Adrenal gland (tissue), 12 donors: ENCODE measurements around the gene APOO. TPM values are rescaled to one million over a fixed set of nuclear protein-coding genes. Genes with fewer than 3 reads are reported as not detected.

Experiments used
- DNase-seq, 7 donors: peaks; one replicate each; pipeline ENCODE4 v3.0.0-alpha.2; 2019 to 2020
- H3K27ac ChIP-seq, 5 donors: fragments of 200-600 bp; sonication (generic) in 4 of 5; 1 replicate in 3 of 5; 2 replicates in 2 of 5; pipeline versions ENCODE4 v1.5.1 to v1.8.0; 2016 to 2020; ENCODE audit warnings: mild to moderate bottlenecking in 1 of 5
- H3K27me3 ChIP-seq: fragments of 200-600 bp; 2 replicates; pipeline ENCODE4 v1.8.0; 2021
- H3K36me3 ChIP-seq, 2 donors: fragments of 200-600 bp; replicated peaks in 1 of 2; 1 replicate in 1 of 2; 2 replicates in 1 of 2; pipeline versions ENCODE4 v1.5.1 to v1.8.0; 2018 to 2022
- H3K4me1 ChIP-seq, 2 donors: fragments of 200-600 bp; replicated peaks in 1 of 2; 1 replicate in 1 of 2; 2 replicates in 1 of 2; pipeline versions ENCODE4 v1.5.1 to v1.8.0; 2018 to 2021
- H3K4me3 ChIP-seq, 4 donors: fragments of 200-600 bp; sonication (generic) in 3 of 4; one replicate each; pipeline ENCODE4 v1.5.1; 2016 to 2018
- H3K9me3 ChIP-seq, 3 donors: fragments of 200-600 bp; sonication (generic) in 1 of 3; replicated peaks in 1 of 3; 1 replicate in 2 of 3; 2 replicates in 1 of 3; pipeline versions ENCODE4 v1.5.1 to v1.8.0; 2016 to 2021
- POLR2A ChIP-seq, 2 donors: fragments of 450-650 bp; IDR thresholded peaks; one replicate each; pipeline ENCODE4 v1.6.1; 2017; ENCODE audit warnings: antibody characterized with exemption in 2 of 2, mild to moderate bottlenecking in 2 of 2, moderate library complexity in 1 of 2
- WGBS, 4 donors: extraction: QIAGEN DNeasy Blood & Tissue Kit in 2 of 4; methylation state at CpG; one replicate each; pipeline versions ENCODE4 v1.1.5 to v1.1.7; 2013 to 2017; 5-methylcytosine and 5-hydroxymethylcytosine counted together
- intact Hi-C, 2 donors: fragments of 100-400 bp; cut with DNase I; formaldehyde crosslinking; loops; one replicate each; pipeline versions ENCODE4 v1.14.1 to v1.15.0; 2022 to 2023
- polyA plus RNA-seq, 3 donors: library from polyadenylated mRNA; stranded (reverse); fragments of 200-250 nt in 2 of 3; fragments of 350-450 nt in 1 of 3; fragmentation: Illumina TruSeq in 1 of 3; extraction: RNeasy Lipid Tissue Mini Kit (QIAGEN cat#74804) in 1 of 3; gene quantifications; one replicate each; pipeline ENCODE4 v1.2.3, GENCODE V29; 2013 to 2014
- total RNA-seq, 9 donors: library from RNA; depleted of rRNA in 4 of 9; stranded (reverse); fragments of >200 nt in 4 of 9; fragments of 120-200 nt in 1 of 9; fragmentation: NEBNext Ultra II Directional in 1 of 9; extraction: Animal tissue kit (Norgen Biotek cat#: 25700) in 1 of 9; gene quantifications; one replicate each; pipeline versions ENCODE4 v1.1.0 to v1.2.4, GENCODE V29; 2013 to 2023
- TF ChIP-seq, protein P1 (sequence below), 6 experiments: fragments of 450-650 bp in 4 of 6; fragments of 200-600 bp in 2 of 6; sonication (generic) in 1 of 6; IDR thresholded peaks; 1 replicate in 5 of 6; 2 replicates in 1 of 6; pipeline versions ENCODE4 v1.5.1 to v1.8.0; 2016 to 2021; ENCODE audit warnings: antibody characterized with exemption in 6 of 6, mild to moderate bottlenecking in 2 of 6, moderate library complexity in 1 of 6
- donor health status: healthy with polysubstance abuse.
- donor health status: Bipolar disorder and iron deficiency.
- donor health status: DM: yes; HTN: yes; CAD: no.
- donor health status: DM: no; HTN: no; CAD: no.
- donor health status: DM: no; HTN: no; CAD: no.
- donor health status: DM: yes; HTN: yes; CAD: no.

The APOO gene
- total and polyA plus RNA-seq, 12 donors, result 12.9 to 177 (median 27.3) TPM

DNA sequence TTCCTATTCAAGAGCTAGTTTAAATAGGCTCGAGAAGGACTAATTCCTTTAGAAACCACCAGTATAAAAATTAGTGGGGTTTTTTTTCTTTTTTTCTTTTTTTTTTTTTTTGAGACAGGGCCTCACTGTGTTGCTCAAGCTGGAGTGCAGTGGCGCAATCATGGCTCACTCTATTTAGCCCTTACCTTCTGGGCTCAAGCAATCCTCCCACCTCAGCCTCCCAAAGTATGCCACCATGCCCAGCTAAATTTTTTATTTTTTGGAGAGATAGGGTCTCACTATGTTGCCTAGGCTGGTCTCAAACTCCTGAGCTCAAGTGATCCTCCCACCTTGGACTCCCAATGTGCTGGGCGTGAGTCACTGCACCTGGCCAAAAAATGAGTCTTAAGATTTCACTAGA is 52.8 kb downstream of the APOO start:
- no peak for TF ChIP-seq POLR2A (IDR thresholded peaks at IDR 0.05)
- TF ChIP-seq, protein P1, sequence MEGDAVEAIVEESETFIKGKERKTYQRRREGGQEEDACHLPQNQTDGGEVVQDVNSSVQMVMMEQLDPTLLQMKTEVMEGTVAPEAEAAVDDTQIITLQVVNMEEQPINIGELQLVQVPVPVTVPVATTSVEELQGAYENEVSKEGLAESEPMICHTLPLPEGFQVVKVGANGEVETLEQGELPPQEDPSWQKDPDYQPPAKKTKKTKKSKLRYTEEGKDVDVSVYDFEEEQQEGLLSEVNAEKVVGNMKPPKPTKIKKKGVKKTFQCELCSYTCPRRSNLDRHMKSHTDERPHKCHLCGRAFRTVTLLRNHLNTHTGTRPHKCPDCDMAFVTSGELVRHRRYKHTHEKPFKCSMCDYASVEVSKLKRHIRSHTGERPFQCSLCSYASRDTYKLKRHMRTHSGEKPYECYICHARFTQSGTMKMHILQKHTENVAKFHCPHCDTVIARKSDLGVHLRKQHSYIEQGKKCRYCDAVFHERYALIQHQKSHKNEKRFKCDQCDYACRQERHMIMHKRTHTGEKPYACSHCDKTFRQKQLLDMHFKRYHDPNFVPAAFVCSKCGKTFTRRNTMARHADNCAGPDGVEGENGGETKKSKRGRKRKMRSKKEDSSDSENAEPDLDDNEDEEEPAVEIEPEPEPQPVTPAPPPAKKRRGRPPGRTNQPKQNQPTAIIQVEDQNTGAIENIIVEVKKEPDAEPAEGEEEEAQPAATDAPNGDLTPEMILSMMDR (IDR thresholded peaks at IDR 0.05), result no peak
- intact Hi-C loops, result no loop called here

DNA sequence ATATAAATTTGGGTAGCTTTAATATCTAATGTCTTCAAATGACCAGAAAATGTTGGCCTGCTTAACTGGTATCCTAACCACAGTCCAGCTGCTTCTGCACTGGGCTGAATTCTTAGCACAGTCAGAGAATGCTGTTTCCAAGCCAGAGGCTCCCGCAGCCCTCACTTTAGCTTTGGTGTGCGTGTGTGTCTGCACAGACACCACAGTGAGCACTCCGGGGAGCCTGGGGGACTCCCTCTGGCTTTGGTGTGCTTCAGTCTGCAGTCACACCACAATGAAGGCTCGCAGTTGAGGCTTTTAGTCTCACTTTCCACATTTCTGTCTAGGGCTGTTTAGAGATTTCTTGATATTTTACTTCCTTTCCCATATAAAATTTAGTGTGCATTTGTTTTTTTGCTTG is 53.6 kb downstream of the APOO start:
- WGBS, 4 donors, result 69 to 89% (median 87%) methylated on average over 3 to 4 of the region's 4 CpGs
- intact Hi-C loops, result no loop called here
- no peak for DNase-seq

More for the DNA sequence above, 52.8 kb downstream of the APOO start:
- no peaks in the 10 kb centered on the region for H3K9me3 ChIP-seq
- H3K27me3 ChIP-seq, result no peaks in the 10 kb centered on the region
- H3K4me1 ChIP-seq, result no peaks in the 10 kb centered on the region
- no peak overlapping the region for H3K27ac ChIP-seq
- H3K4me3 ChIP-seq, result no peak overlapping the region
- DNase-seq, result peak in 1 of 7 donors; percentile 21
- no peaks in the 10 kb centered on the region for H3K36me3 ChIP-seq
- 82 to 96% (median 88%) methylated on average over 3 of the region's 3 CpGs for WGBS, 4 donors

DNA sequence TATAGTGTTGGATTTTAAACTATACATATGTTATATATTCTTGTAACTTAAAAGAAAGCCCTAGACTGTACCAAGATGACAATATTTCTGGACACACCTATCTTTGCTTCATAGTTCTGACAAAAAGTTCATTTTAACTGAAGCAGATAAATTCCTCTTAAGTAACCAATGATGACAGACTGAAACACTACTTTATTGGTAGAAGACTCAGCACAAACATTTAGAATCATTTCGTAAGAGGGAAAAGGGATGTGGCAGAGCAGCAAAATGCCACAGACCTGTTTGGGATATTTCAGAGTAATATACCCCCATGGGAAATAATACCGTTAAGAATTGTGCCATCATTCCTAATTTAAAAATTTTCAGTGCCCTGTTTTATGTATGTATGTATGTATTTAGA is 56.2 kb downstream of the APOO start:
- TF ChIP-seq, protein P1 (IDR thresholded peaks at IDR 0.05), result no peak
- no peak for TF ChIP-seq POLR2A (IDR thresholded peaks at IDR 0.05)
- 79 to 94% (median 90%) methylated on average over 2 of the region's 2 CpGs for WGBS, 4 donors
- Histone ChIP-seq H3K36me3 (no peaks in the 10 kb centered on the region), H3K4me3 (no peak overlapping the region), H3K27ac (no peak overlapping the region), H3K4me1 (no peaks in the 10 kb centered on the region), H3K9me3 (no peaks in the 10 kb centered on the region), H3K27me3 (no peaks in the 10 kb centered on the region)
- intact Hi-C loops, result no loop called here
- no peak for DNase-seq

More for the DNA sequence above, 53.6 kb downstream of the APOO start:
- no peak overlapping the region for H3K4me3 ChIP-seq
- no peak for TF ChIP-seq POLR2A (IDR thresholded peaks at IDR 0.05)
- TF ChIP-seq, protein P1 (IDR thresholded peaks at IDR 0.05), result no peak
- H3K9me3 ChIP-seq, result no peaks in the 10 kb centered on the region
- H3K4me1 ChIP-seq, result no peaks in the 10 kb centered on the region
- H3K27me3 ChIP-seq, result no peaks in the 10 kb centered on the region
- H3K27ac ChIP-seq, result no peak overlapping the region
- H3K36me3 ChIP-seq, result no peaks in the 10 kb centered on the region

DNA sequence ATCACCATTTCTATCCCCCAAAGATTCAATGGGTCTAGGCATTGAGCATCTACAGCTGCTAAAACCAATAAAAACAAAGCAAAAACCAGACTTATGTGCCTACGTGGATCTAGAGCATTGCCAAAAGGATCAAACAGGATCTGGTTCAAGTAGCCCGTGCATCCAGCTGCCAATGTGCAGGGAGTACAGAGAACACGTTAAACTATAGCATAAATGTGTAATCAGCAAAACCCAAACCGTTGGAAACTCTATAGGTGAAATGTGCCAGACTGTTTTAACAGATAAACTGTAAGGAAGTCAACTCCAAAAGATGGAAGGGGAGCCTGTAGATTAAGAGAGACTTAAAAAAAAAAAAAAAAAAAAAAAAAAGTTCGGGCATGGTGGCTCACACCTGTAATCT is 58.5 kb downstream of the APOO start:
- intact Hi-C loops, result no loop called here
- 80 to 96% (median 88%) methylated on average over 4 to 5 of the region's 5 CpGs for WGBS, 4 donors

More for the DNA sequence above, 58.5 kb downstream of the APOO start:
- no peaks in the 10 kb centered on the region for H3K9me3 ChIP-seq
- no peak overlapping the region for H3K27ac ChIP-seq
- H3K4me3 ChIP-seq, result no peak overlapping the region
- no peaks in the 10 kb centered on the region for H3K4me1 ChIP-seq
- H3K27me3 ChIP-seq, result no peaks in the 10 kb centered on the region
- H3K36me3 ChIP-seq, result no peaks in the 10 kb centered on the region
- TF ChIP-seq POLR2A (IDR thresholded peaks at IDR 0.05), result no peak
- TF ChIP-seq, protein P1 (IDR thresholded peaks at IDR 0.05), result no peak
- no peak for DNase-seq
